ENCODE results near the gene LRMDA. TPM values are rescaled to one million over a fixed set of nuclear protein-coding genes. Genes with fewer than 3 reads are reported as not detected.

LRMDA gene
- total RNA-seq, 3 donors from 2014 or later: 8.3 to 17.1 (median 11.1) TPM

DNA sequence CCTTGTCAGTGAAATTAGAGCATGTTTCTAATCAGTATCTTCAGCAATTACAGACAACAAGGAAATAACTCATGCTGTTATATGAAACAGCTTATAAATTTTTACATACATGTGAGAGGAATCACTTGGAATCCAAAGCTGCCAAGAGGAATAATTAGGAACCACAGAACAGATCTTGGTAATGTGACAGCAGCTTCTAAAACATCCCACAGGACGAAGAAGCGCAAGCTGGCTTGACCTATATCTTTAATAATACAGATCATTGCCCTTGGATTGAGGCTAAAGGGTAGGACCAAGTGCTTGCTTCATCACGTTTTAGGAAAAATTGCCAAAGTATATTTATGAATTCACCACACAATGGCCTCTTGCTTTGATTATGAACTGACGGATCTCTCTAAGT, 869.8 kb downstream of the LRMDA start:
- intact Hi-C loops (cut with DNase I; ENCODE audit: low total_unique reads): no loop called here
- no peaks in the 10 kb centered on the region for H3K27me3 ChIP-seq
- H3K36me3 ChIP-seq: no peaks in the 10 kb centered on the region
- H3K9me3 ChIP-seq: no peaks in the 10 kb centered on the region
- no peak for TF ChIP-seq POLR2AphosphoS5 (IDR thresholded peaks at IDR 0.05)
- TF ChIP-seq POLR2A (IDR thresholded peaks at IDR 0.05): no peak
- TF ChIP-seq, protein P1, sequence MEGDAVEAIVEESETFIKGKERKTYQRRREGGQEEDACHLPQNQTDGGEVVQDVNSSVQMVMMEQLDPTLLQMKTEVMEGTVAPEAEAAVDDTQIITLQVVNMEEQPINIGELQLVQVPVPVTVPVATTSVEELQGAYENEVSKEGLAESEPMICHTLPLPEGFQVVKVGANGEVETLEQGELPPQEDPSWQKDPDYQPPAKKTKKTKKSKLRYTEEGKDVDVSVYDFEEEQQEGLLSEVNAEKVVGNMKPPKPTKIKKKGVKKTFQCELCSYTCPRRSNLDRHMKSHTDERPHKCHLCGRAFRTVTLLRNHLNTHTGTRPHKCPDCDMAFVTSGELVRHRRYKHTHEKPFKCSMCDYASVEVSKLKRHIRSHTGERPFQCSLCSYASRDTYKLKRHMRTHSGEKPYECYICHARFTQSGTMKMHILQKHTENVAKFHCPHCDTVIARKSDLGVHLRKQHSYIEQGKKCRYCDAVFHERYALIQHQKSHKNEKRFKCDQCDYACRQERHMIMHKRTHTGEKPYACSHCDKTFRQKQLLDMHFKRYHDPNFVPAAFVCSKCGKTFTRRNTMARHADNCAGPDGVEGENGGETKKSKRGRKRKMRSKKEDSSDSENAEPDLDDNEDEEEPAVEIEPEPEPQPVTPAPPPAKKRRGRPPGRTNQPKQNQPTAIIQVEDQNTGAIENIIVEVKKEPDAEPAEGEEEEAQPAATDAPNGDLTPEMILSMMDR (IDR thresholded peaks at IDR 0.05): no peak
- no peak overlapping the region for H3K27ac ChIP-seq
- H3K4me3 ChIP-seq: no peak overlapping the region
- DNase-seq (ENCODE audit: low spot score in 2 of 2): no peak
- H3K4me1 ChIP-seq: no peaks in the 10 kb centered on the region

DNA sequence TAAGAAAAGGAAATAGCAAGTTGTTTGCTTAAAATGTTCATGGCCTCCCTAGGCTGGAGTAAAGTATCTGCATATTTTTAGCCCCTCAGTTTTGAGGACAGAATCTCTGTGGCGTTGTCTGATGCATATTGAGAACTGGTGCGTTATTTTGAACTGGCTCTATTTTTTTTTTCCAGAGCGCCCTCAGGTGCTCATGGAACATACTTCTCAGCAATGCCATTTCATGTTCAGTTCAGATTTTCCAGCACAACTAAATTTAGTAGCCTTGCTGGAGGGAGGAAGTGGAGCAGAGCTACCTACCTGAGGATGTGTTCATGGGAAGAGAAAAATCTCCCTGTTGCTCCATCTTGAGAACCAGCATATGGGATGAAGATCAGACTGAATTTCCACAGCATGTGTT, 870.5 kb downstream of the LRMDA start:
- Histone ChIP-seq H3K4me1 (no peaks in the 10 kb centered on the region), H3K27me3 (no peaks in the 10 kb centered on the region), H3K9me3 (no peaks in the 10 kb centered on the region), H3K27ac (no peak overlapping the region), H3K36me3 (no peaks in the 10 kb centered on the region), H3K4me3 (no peak overlapping the region)
- intact Hi-C loops (cut with DNase I; ENCODE audit: low total_unique reads): no loop called here
- no peak for DNase-seq (ENCODE audit: low spot score in 2 of 2)
- no peak for TF ChIP-seq POLR2A (IDR thresholded peaks at IDR 0.05)
- TF ChIP-seq POLR2AphosphoS5 (IDR thresholded peaks at IDR 0.05): no peak
- TF ChIP-seq, protein P1 (IDR thresholded peaks at IDR 0.05): no peak

DNA sequence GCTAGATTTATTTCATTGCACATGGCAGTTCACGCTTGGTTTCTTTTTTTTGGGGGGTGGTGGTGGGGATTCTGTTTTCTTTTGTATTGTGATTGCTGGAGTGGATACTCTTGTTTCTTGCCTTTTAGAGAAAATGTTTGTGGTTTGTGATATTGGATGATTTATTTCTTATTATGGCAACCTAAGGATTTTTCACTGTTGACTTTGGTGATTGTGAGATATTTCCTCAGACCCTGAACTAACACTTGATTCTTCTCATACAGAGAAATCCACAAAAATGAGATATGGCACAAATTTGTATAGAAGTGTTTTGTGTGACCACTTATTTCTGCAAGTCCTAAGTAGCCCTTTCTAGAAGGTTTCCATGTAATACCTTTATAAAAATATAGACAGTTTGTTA, 871.1 kb downstream of the LRMDA start:
- Histone ChIP-seq H3K27ac (no peak overlapping the region), H3K27me3 (no peaks in the 10 kb centered on the region), H3K4me3 (no peak overlapping the region), H3K4me1 (no peaks in the 10 kb centered on the region), H3K9me3 (no peaks in the 10 kb centered on the region), H3K36me3 (no peaks in the 10 kb centered on the region)
- DNase-seq (ENCODE audit: low spot score in 2 of 2): no peak
- intact Hi-C loops (cut with DNase I; ENCODE audit: low total_unique reads): no loop called here
- no peak for TF ChIP-seq POLR2AphosphoS5 (IDR thresholded peaks at IDR 0.05)
- TF ChIP-seq, protein P1 (IDR thresholded peaks at IDR 0.05): no peak
- TF ChIP-seq POLR2A (IDR thresholded peaks at IDR 0.05): no peak

DNA sequence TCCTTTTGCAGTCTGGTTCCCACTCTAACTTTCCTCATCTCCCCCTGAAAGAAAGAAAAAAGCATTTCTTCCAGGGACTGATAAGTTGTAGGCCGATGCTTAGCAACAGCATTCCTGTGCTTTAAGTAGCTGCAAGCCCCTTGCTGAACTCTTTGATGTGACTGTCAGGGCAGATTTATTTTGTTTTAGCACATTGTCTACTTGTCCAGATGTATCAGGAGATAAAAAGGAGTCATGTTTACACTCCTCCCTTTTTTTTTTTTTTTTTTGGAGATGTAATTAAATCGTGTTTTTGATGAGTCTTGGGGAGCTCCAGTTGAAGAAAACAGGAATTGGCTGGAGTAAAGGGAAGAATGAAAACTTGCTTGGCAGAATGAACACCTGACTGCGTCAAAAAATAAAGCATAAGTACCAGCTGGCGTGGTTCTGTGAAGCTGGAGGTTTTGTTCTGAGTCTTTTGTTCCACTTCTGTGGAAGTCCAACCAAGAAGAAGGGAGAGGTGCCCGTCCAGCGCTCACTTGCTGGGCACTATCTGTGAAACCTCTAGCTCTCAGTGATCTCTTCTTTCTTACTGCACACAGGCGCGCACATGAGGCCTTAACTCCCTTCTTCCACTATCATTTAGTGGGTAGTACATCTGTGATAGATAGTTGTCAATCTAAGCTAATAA, 871.7 kb downstream of the LRMDA start:
- Histone ChIP-seq H3K4me1 (no peaks in the 10 kb centered on the region), H3K36me3 (no peaks in the 10 kb centered on the region), H3K27ac (no peak overlapping the region), H3K4me3 (no peak overlapping the region), H3K9me3 (no peaks in the 10 kb centered on the region), H3K27me3 (no peaks in the 10 kb centered on the region)
- DNase-seq (ENCODE audit: low spot score in 2 of 2): no peak
- TF ChIP-seq POLR2AphosphoS5 (IDR thresholded peaks at IDR 0.05) (no peak), POLR2A (IDR thresholded peaks at IDR 0.05) (no peak)
- TF ChIP-seq, protein P1 (IDR thresholded peaks at IDR 0.05): no peak
- intact Hi-C loops (cut with DNase I; ENCODE audit: low total_unique reads): no loop called here

DNA sequence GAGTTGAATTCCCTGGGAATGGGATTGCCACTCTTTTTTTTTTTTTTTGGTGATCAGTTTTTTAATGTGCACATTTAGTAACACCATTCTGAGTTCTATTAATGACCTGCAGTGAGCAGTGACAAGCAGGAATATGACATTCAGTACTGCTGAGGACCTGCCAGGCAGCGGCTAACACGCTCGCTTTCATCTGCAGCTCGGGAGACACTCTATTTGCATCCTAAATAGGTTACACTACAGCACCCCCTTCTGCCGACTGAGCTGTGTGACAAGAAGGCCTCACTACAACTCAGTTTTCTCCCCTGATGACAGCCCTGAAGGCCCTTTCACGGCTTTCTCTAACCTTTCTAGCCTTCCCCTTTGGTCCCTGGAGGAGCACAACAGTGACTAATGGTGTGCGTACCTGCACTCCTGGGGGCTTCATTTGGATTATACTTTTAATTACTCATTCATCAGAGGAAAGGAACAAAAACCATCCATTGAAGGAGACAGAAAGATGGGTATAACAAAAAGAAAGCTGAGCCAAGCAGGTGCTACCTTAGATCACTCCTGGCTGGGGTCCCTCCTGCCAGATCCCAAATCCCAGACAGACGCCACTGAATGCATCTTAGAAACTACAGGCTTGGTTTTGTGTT, 872.4 kb downstream of the LRMDA start:
- Histone ChIP-seq H3K4me1 (no peaks in the 10 kb centered on the region), H3K27me3 (no peaks in the 10 kb centered on the region), H3K27ac (no peak overlapping the region), H3K9me3 (no peaks in the 10 kb centered on the region), H3K36me3 (no peaks in the 10 kb centered on the region), H3K4me3 (no peak overlapping the region)
- DNase-seq (ENCODE audit: low spot score in 2 of 2): peak; percentile 48 to 60
- TF ChIP-seq, protein P1 (IDR thresholded peaks at IDR 0.05): peak in 2 of 3 donors; percentile 24 to 45
- no peak for TF ChIP-seq POLR2AphosphoS5 (IDR thresholded peaks at IDR 0.05)
- intact Hi-C loops (cut with DNase I; ENCODE audit: low total_unique reads): no loop called here
